ENCODE data around the gene CDH23. TPM values are rescaled to one million over a fixed set of nuclear protein-coding genes. Genes with fewer than 3 reads are reported as not detected.

CDH23 gene
- total RNA-seq, 4 donors from 2014 or later = 7.1 to 56.2 (median 25.4) TPM

DNA sequence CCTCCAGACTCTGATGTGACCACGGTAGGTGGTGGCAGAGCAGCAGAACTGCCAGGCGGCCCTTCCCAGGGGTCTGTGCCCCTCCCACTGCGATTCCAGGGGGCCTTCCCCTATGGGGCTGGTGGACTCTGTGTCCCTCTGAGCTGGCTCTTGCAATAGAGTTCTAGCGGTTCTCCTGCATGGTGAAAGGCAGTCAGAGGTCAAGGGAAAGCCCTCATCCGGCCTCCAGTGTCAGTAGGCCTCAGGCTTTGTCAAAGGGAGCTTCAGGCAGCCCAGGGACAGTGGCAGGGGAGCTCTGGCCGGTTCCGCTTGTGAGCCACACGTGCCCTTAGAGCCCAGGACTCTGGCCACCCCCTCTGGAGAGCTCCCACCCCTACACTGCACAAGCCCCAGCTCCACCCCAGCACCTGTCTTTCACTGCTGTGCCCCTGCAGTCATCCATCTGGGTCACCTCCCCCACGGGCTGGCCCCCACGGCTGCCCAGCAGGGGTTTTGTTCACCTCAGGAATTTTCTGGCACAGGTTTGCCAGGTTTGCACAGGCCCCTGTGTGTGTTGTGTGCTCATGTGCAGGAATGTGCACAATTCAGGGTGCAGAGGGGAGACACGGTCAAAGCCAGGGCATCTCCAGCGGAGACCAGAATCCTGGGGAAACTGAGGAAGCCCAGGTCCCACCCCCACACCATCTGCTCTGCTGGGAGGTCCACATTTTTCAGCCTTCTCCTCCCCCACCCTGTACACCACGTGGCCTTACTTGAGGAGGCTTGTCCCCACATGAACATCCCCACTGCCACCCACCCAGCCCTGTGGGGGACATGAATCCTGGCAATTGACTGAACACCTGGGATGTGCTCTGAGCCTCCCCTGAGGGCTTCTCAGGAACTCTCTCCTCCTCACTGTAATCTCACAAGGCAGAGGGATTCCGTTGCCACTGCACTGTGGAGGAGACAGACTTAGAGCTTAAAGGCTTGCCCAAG, 299.1 kb downstream of the CDH23 start:
- Histone ChIP-seq H3K4me1 (no peaks in the 10 kb centered on the region), H3K36me3 (no peaks in the 10 kb centered on the region), H3K4me3 (no peak overlapping the region), H3K9me3 (no peaks in the 10 kb centered on the region), H3K27ac (no peak overlapping the region), H3K27me3 (no peaks in the 10 kb centered on the region)
- DNase-seq = no peak
- intact Hi-C loops (cut with DNase I; ENCODE audit: low total_unique reads) = no loop called here
- TF ChIP-seq, protein P1, sequence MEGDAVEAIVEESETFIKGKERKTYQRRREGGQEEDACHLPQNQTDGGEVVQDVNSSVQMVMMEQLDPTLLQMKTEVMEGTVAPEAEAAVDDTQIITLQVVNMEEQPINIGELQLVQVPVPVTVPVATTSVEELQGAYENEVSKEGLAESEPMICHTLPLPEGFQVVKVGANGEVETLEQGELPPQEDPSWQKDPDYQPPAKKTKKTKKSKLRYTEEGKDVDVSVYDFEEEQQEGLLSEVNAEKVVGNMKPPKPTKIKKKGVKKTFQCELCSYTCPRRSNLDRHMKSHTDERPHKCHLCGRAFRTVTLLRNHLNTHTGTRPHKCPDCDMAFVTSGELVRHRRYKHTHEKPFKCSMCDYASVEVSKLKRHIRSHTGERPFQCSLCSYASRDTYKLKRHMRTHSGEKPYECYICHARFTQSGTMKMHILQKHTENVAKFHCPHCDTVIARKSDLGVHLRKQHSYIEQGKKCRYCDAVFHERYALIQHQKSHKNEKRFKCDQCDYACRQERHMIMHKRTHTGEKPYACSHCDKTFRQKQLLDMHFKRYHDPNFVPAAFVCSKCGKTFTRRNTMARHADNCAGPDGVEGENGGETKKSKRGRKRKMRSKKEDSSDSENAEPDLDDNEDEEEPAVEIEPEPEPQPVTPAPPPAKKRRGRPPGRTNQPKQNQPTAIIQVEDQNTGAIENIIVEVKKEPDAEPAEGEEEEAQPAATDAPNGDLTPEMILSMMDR (IDR thresholded peaks at IDR 0.05) = no peak
- TF ChIP-seq POLR2A (IDR thresholded peaks at IDR 0.05) = no peak

DNA sequence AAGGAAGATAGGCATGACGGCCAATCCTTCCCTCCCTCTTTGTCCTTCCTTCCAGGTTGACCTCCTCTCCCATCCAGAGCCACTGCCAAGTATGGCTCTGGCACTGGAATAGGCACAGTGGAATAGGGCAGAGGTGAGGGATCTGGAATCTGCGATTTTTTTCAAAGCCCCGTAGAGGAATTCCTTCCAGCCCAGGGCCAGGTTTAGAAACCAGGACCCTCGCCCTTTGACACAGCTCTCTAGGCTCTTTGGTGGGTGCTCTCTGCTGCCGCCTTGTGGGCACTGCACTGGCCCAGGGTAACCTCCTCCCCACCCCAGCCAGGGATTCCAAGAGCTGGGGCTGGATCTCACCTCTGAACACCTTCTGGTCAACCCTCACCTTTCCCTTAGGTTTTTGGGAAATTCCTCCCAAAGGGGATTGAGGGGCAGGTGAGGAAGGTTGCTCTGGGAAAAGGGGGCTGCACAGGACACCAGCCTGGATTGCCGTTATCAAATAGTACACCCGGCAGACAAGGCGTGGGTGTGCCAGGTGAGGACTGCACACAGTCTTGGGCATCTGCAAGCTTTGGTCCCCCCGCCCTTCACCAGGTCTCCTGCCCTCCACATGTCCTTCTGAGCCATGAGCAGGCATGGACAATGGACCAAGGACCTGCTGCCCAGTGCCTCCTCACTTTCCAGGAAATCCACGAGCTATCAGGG, 300.1 kb downstream of the CDH23 start:
- H3K27ac ChIP-seq = no peak overlapping the region
- TF ChIP-seq POLR2A (IDR thresholded peaks at IDR 0.05) = no peak
- TF ChIP-seq, protein P1 (IDR thresholded peaks at IDR 0.05) = peak; percentile 54 to 69 (median 64)
- intact Hi-C loops (cut with DNase I; ENCODE audit: low total_unique reads) = no loop called here
- DNase-seq = peak in 1 of 2 donors; percentile 51
- no peaks in the 10 kb centered on the region for H3K27me3 ChIP-seq
- no peaks in the 10 kb centered on the region for H3K36me3 ChIP-seq
- H3K4me1 ChIP-seq = no peaks in the 10 kb centered on the region
- no peaks in the 10 kb centered on the region for H3K9me3 ChIP-seq
- no peak overlapping the region for H3K4me3 ChIP-seq

GRCh38 chr10:71697938-71698709, 301.4 kb downstream of the CDH23 start:
- no peak for TF ChIP-seq POLR2A (IDR thresholded peaks at IDR 0.05)
- TF ChIP-seq, protein P1 (IDR thresholded peaks at IDR 0.05) = no peak
- no peak for DNase-seq
- Histone ChIP-seq H3K36me3 (no peaks in the 10 kb centered on the region), H3K27ac (no peak overlapping the region), H3K9me3 (no peaks in the 10 kb centered on the region), H3K27me3 (no peaks in the 10 kb centered on the region), H3K4me3 (no peak overlapping the region), H3K4me1 (no peaks in the 10 kb centered on the region)
- intact Hi-C loops (cut with DNase I; ENCODE audit: low total_unique reads) = no loop called here

- TF ChIP-seq, protein P1 (IDR thresholded peaks at IDR 0.05) = no peak
- no peak for TF ChIP-seq POLR2A (IDR thresholded peaks at IDR 0.05)
- no peaks in the 10 kb centered on the region for H3K4me1 ChIP-seq
- DNase-seq = no peak
- H3K9me3 ChIP-seq = no peaks in the 10 kb centered on the region
- no peaks in the 10 kb centered on the region for H3K27me3 ChIP-seq
- no peak overlapping the region for H3K4me3 ChIP-seq
- intact Hi-C loops (cut with DNase I; ENCODE audit: low total_unique reads) = no loop called here
- no peak overlapping the region for H3K27ac ChIP-seq
- H3K36me3 ChIP-seq = no peaks in the 10 kb centered on the region
These were observed 302.0 kb downstream of the CDH23 start for GRCh38 chr10:71698737-71699136.

Measured in uterus (tissue), 4 donors.